GM12872 (cell line): ENCODE measurements around the gene CS.

Experiments
- CTCF ChIP-seq: IDR thresholded peaks from 3 replicates; pipeline ENCODE4 v1.5.1; 2011; ENCODE audit warnings: low read depth, mild to moderate bottlenecking, low read length, moderate library complexity; ENCODE audit not compliant: insufficient read depth

The CS gene

GRCh38 chr12:56260921-56261320, 39.2 kb downstream of the CS start:
- TF ChIP-seq CTCF: no peak

- no peak for TF ChIP-seq CTCF
Measured at GRCh38 chr12:56260380-56260779, 39.8 kb downstream of the CS start.

GRCh38 chr12:56258820-56259183, 41.3 kb downstream of the CS start:
- no peak for TF ChIP-seq CTCF

GRCh38 chr12:56258068-56258819, 41.9 kb downstream of the CS start, which contains the start of gene ANKRD52:
Gene ANKRD52 (minus strand): TSS chr12:56258384. CDS start chr12:56258269, 115 bp downstream.
- peak; percentile 56; the same call in 2 of the 3 replicates for TF ChIP-seq CTCF

- TF ChIP-seq CTCF: peak; percentile 28; the same call in 1 of the 3 replicates
Measured at GRCh38 chr12:56257491-56258067, 42.6 kb downstream of the CS start.

- no peak for TF ChIP-seq CTCF
Measured at GRCh38 chr12:56257071-56257470, 43.1 kb downstream of the CS start.

- TF ChIP-seq CTCF: no peak
Measured at GRCh38 chr12:56256326-56256960, 43.7 kb downstream of the CS start.
